CD4-positive, alpha-beta memory T cell (primary cell): ENCODE results near the gene AMY2A. TPM values are rescaled to one million over a fixed set of nuclear protein-coding genes. Genes with fewer than 3 reads are reported as not detected.
"Not testable (repeated sequence)": the region's sequence is repeated elsewhere in the genome, so short reads cannot be mapped to it uniquely, and the experiment has no call there.

Experiments used
- CTCF ChIA-PET: fragments of 350-600 bp; sonication (Branson Sonifier 250); formaldehyde crosslinking; loops from one replicate; lab custom pipeline; 2021; ENCODE audit warnings: inconsistent platforms; ENCODE audit not compliant: partially characterized antibody; lab: Charles Lee
- POLR2A ChIA-PET: fragments of 350-600 bp; sonication (Branson Sonifier 250); formaldehyde crosslinking; loops from one replicate; lab custom pipeline; 2021; ENCODE audit not compliant: partially characterized antibody; lab: Charles Lee
- DNase-seq, 5 donors: peaks; one replicate each; pipeline versions ENCODE4 v3.0.0 to v3.0.0-alpha.2; 2020 to 2022; ENCODE audit warnings: mixed read lengths in 1 of 5
- H3K27ac ChIP-seq: one replicate; pipeline ENCODE4 v1.7.0; 2013; ENCODE audit warnings: low read depth, low read length
- H3K27me3 ChIP-seq: 2 replicates; pipeline ENCODE4 v1.7.0; 2013; ENCODE audit warnings: mild to moderate bottlenecking, low read length, moderate library complexity; ENCODE audit not compliant: insufficient read depth
- H3K36me3 ChIP-seq: 2 replicates; pipeline ENCODE4 v1.7.0; 2013; ENCODE audit warnings: mild to moderate bottlenecking, low read length, moderate library complexity; ENCODE audit not compliant: insufficient read depth
- H3K4me1 ChIP-seq: 2 replicates; pipeline ENCODE4 v1.7.0; 2013; ENCODE audit warnings: mild to moderate bottlenecking, low read length, moderate library complexity; ENCODE audit not compliant: insufficient read depth
- H3K4me3 ChIP-seq, 2 donors: one replicate each; pipeline ENCODE4 v1.7.0; 2013; ENCODE audit warnings: low read length in 2 of 2, mild to moderate bottlenecking in 1 of 2
- H3K9me3 ChIP-seq, 2 donors: one replicate each; pipeline ENCODE4 v1.7.0; 2013; ENCODE audit warnings: low read length in 2 of 2, control low read depth in 1 of 2; ENCODE audit not compliant: control insufficient read depth in 1 of 2
- H3K27ac Mint-ChIP-seq, 7 donors: one replicate each; pipeline ENCODE4 v1.8.0; 2020 to 2021; ENCODE audit warnings: mixed read lengths in 7 of 7, mild to moderate bottlenecking in 6 of 7, inconsistent platforms in 3 of 7, moderate library complexity in 3 of 7
- H3K27me3 Mint-ChIP-seq, 2 donors: one replicate each; pipeline ENCODE4 v1.8.0; 2020 to 2021; ENCODE audit warnings: mixed read lengths in 2 of 2
- H3K36me3 Mint-ChIP-seq, 2 donors: one replicate each; pipeline ENCODE4 v1.8.0; 2020 to 2021; ENCODE audit warnings: mixed read lengths in 2 of 2, inconsistent platforms in 1 of 2, mild to moderate bottlenecking in 1 of 2
- H3K4me1 Mint-ChIP-seq, 4 donors: one replicate each; pipeline ENCODE4 v1.8.0; 2020 to 2021; ENCODE audit warnings: mixed read lengths in 4 of 4, mild to moderate bottlenecking in 1 of 4
- H3K4me3 Mint-ChIP-seq, 8 donors: one replicate each; pipeline ENCODE4 v1.8.0; 2020 to 2021; ENCODE audit warnings: mixed read lengths in 8 of 8, mild to moderate bottlenecking in 7 of 8, moderate library complexity in 6 of 8, inconsistent platforms in 3 of 8
- H3K9me3 Mint-ChIP-seq, 8 donors: one replicate each; pipeline ENCODE4 v1.8.0; 2020 to 2021; ENCODE audit warnings: mixed read lengths in 8 of 8, mild to moderate bottlenecking in 5 of 8, inconsistent platforms in 3 of 8, moderate library complexity in 1 of 8
- intact Hi-C: fragments of 100-400 bp; cut with micrococcal nuclease; formaldehyde crosslinking; loops from one replicate; pipeline ENCODE4 v1.15.1; 2023
- polyA plus RNA-seq, 2 donors: library from polyadenylated mRNA; unstranded; fragments of 300-500 nt; fragmentation: Illumina TruSeq; gene quantifications; one replicate each; pipeline ENCODE4 v1.2.3, GENCODE V29; 2021
- total RNA-seq, 2 experiments: library from RNA; stranded (reverse); gene quantifications; one replicate each; pipeline ENCODE4 v1.2.3, GENCODE V29; 2021

Gene AMY2A
- total RNA-seq: not detected
- polyA plus RNA-seq: not detected

DNA sequence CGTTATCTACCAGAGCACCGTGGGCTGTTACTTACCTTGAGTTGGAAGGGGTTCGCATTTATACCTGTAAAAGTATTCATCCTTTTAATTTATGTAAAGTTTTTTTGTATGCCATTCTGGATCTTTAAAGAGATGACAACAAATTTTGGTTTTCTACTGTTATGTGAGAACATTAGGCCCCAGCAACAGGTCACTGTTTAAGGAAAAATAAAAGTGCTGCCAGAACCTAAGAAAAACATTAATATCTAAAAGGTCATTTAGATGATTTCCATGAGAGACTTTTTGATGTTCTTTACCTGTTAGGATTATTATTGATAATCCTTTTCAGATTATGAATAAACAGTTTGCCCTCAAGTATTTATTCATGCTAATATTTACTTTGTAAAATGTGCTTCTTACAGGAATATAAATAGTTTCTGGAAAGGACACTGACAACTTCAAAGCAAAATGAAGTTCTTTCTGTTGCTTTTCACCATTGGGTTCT is at the start of gene AMY2A:
TSS of gene AMY2A (plus strand) at position 434 of the 484 bp plus-strand sequence. CDS start at position 448, 14 bp downstream.
- H3K4me1 Mint-ChIP-seq, H3K27ac Mint-ChIP-seq, H3K4me3 ChIP-seq, H3K9me3 Mint-ChIP-seq, H3K4me3 Mint-ChIP-seq, H3K9me3 ChIP-seq, intact Hi-C loops, POLR2A ChIA-PET, H3K36me3 Mint-ChIP-seq, DNase-seq, CTCF ChIA-PET, H3K4me1 ChIP-seq, H3K36me3 ChIP-seq, H3K27ac ChIP-seq, H3K27me3 ChIP-seq, H3K27me3 Mint-ChIP-seq: not testable (repeated sequence)

DNA sequence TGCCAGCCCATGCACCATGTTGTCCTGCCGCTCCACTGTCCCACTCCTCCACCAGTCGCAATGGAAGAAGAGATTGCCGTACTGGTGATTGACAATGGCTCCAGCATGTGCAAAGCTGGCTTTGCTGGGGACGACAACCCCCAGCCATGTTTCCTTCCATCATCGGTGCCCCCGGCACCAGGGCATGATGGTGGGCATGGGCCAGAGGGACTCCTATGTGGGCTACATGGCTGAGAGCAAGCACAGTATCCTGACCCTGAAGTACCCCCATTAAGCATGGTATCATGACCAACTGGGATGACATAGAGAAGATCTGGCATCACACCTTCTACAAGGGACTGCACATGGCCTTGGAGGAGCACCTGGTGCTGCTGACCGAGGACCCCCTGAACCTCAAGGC is 47.7 kb upstream of the AMY2A start:
- no peak overlapping the region for H3K4me3 ChIP-seq
- no peaks in the 10 kb centered on the region for H3K4me1 ChIP-seq
- no peak overlapping the region for H3K27ac ChIP-seq
- Mint-ChIP-seq H3K27ac (no peak overlapping the region), H3K4me1 (no peaks in the 10 kb centered on the region), H3K27me3 (no peaks in the 10 kb centered on the region), H3K9me3 (no peaks in the 10 kb centered on the region), H3K4me3 (no peak overlapping the region), H3K36me3 (peaks cover 32 to 38% of the 10 kb centered on the region in 2 donors)
- no peak for DNase-seq
- H3K27me3 ChIP-seq: no peaks in the 10 kb centered on the region
- CTCF ChIA-PET: no interaction called here
- POLR2A ChIA-PET: no interaction called here
- intact Hi-C loops: no loop called here
- no peaks in the 10 kb centered on the region for H3K9me3 ChIP-seq
- H3K36me3 ChIP-seq: no peaks in the 10 kb centered on the region

DNA sequence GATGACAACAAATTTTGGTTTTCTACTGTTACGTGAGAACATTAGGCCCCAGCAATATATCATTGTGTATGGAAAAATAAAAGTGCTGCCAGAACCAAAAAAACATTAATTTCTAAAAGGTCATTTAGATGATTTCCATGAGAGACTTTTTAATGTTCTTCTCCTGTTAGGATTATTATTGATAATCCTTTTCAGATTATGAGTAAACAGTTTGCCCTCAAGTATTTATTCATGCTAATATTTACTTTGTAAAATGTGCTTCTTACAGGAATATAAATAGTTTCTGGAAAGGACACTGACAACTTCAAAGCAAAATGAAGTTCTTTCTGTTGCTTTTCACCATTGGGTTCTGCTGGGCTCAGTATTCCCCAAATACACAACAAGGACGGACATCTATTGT is 45.9 kb upstream of the AMY2A start, which contains the start of gene AMY2B:
TSS of gene AMY2B (plus strand) at position 301 of the 400 bp plus-strand sequence. CDS start at position 315, 14 bp downstream.
- H3K27me3 ChIP-seq, H3K36me3 ChIP-seq, DNase-seq, H3K9me3 ChIP-seq, H3K9me3 Mint-ChIP-seq, H3K4me3 Mint-ChIP-seq, H3K27ac ChIP-seq, H3K4me1 ChIP-seq, H3K27ac Mint-ChIP-seq, CTCF ChIA-PET, POLR2A ChIA-PET, H3K27me3 Mint-ChIP-seq, H3K4me3 ChIP-seq, H3K4me1 Mint-ChIP-seq, intact Hi-C loops: not testable (repeated sequence)
- peaks cover 30 to 39% of the 10 kb centered on the region in 2 donors for H3K36me3 Mint-ChIP-seq

DNA sequence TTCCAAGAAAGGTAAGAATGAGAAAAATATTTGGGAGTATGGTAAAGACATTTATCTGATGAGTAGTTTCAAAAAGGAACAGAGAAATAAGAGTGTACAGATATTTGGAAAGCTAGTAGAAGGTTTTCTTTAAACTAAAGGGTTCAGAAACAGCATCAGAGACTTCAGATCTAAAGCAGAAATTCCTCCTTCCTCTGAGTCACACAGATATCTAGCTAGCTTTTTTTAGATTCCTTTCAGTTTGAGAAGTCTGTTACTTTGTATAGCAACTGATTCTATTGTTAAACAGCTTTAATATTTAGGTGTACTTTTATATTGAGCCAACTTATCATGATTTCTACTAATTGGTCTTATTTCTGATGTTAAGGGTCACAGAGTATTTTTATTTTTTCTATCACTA is 41.2 kb upstream of the AMY2A start:
- no peak overlapping the region for H3K27ac ChIP-seq
- H3K4me1 ChIP-seq: no peaks in the 10 kb centered on the region
- H3K27me3 ChIP-seq: no peaks in the 10 kb centered on the region
- POLR2A ChIA-PET: no interaction called here
- Mint-ChIP-seq H3K4me1 (no peaks in the 10 kb centered on the region), H3K9me3 (no peaks in the 10 kb centered on the region), H3K27ac (no peak overlapping the region), H3K36me3 (peaks cover 35 to 46% of the 10 kb centered on the region in 2 donors), H3K27me3 (no peaks in the 10 kb centered on the region), H3K4me3 (no peak overlapping the region)
- no peak overlapping the region for H3K4me3 ChIP-seq
- DNase-seq: no peak
- CTCF ChIA-PET: interaction anchor here (1.9 kb wide), 1 partner anchor 9 kb away, joined by 4 read pairs; no protein-coding TSS in a partner anchor
- no peaks in the 10 kb centered on the region for H3K9me3 ChIP-seq
- intact Hi-C loops: no loop called here
- H3K36me3 ChIP-seq: no peaks in the 10 kb centered on the region

DNA sequence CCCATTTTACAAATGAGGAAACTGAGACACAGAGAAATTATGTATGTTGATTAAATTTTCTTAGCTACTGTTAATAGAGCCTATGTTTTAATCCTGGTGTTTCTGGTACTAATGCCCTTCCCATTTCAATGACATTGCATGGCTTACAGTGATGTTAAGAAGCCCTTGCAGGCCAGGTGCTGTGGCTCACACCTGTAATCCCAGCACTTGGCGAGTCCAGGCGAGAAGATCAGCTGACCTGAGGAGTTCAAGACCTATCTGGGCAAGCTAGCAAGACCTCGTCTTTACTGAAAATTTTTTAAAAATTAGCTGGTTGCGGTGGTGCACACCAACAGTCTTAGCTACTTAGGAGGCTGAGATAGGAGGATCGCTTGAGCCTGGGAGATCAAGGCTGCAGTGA is 40.4 kb upstream of the AMY2A start:
- CTCF ChIA-PET: interaction anchor here (1.9 kb wide), 1 partner anchor 10 kb away, joined by 4 read pairs; no protein-coding TSS in a partner anchor
- DNase-seq, H3K4me1 ChIP-seq, H3K36me3 ChIP-seq, H3K4me3 ChIP-seq, intact Hi-C loops, H3K9me3 ChIP-seq, POLR2A ChIA-PET, H3K27me3 Mint-ChIP-seq, H3K27ac ChIP-seq, H3K27me3 ChIP-seq, H3K27ac Mint-ChIP-seq, H3K4me1 Mint-ChIP-seq, H3K4me3 Mint-ChIP-seq, H3K9me3 Mint-ChIP-seq: not testable (repeated sequence)
- H3K36me3 Mint-ChIP-seq: peaks cover 35 to 46% of the 10 kb centered on the region in 2 donors

DNA sequence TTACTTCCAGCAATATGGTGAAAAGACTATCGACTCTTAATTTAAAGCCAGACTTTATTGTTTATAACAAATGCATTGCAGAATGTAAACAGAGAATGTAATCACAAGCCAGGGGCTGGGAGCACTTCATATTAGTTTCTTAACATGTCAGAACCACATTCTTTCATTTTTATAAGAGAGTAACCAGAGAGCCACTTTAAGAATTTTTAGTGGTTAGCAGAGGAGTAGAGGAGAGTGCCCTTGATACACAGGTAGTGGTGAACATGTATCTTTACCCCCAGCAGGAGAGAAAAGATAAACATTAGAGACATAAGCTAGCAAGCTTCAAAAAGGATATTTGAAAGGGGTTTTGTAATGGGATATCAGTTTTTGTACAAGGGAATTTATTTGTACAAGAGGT is 34.8 kb upstream of the AMY2A start:
- POLR2A ChIA-PET: no interaction called here
- no peak overlapping the region for H3K4me3 ChIP-seq
- peaks cover 0 to under 1% (median 0%) of the 10 kb centered on the region in 8 donors for H3K9me3 Mint-ChIP-seq
- no peaks in the 10 kb centered on the region for H3K9me3 ChIP-seq
- CTCF ChIA-PET: no interaction called here
- H3K27ac Mint-ChIP-seq: no peak overlapping the region
- no peaks in the 10 kb centered on the region for H3K27me3 ChIP-seq
- H3K4me1 ChIP-seq: no peaks in the 10 kb centered on the region
- no peaks in the 10 kb centered on the region for H3K27me3 Mint-ChIP-seq
- peaks cover 16% of the 10 kb centered on the region in 2 donors for H3K36me3 Mint-ChIP-seq
- intact Hi-C loops: no loop called here
- no peak overlapping the region for H3K27ac ChIP-seq
- H3K4me1 Mint-ChIP-seq: no peaks in the 10 kb centered on the region
- H3K36me3 ChIP-seq: no peaks in the 10 kb centered on the region
- H3K4me3 Mint-ChIP-seq: no peak overlapping the region
- no peak for DNase-seq

DNA sequence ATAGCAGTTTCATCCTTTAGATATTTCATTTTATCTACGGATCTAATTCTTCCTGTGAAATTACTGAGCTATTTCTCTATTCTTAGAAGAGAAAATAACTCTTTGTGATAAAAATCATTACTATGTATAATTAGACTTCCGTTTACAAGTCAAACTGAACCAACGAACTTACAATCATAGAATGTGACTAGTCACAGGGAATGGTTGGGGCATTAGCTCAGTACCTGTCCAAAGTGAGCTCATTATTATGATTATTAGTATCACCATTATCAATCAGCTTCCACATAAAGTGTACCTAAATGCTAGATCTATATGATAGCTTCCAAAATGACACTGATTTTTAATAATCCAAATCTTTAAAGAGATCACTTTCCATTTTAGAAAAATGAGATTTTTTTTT is 33.3 kb upstream of the AMY2A start:
- ChIA-PET CTCF (no interaction called here), POLR2A (no interaction called here)
- H3K36me3 ChIP-seq: no peaks in the 10 kb centered on the region
- intact Hi-C loops: no loop called here
- DNase-seq: no peak
- no peak overlapping the region for H3K4me3 ChIP-seq
- Mint-ChIP-seq H3K4me1 (no peaks in the 10 kb centered on the region), H3K4me3 (no peak overlapping the region), H3K36me3 (peaks cover 8 to 10% of the 10 kb centered on the region in 2 donors), H3K27ac (no peak overlapping the region), H3K27me3 (no peaks in the 10 kb centered on the region), H3K9me3 (peaks cover 0 to 8% (median 4%) of the 10 kb centered on the region in 8 donors)
- no peaks in the 10 kb centered on the region for H3K4me1 ChIP-seq
- no peaks in the 10 kb centered on the region for H3K9me3 ChIP-seq
- H3K27ac ChIP-seq: no peak overlapping the region
- no peaks in the 10 kb centered on the region for H3K27me3 ChIP-seq
